ENCODE results near the gene COL6A3. TPM values are rescaled to one million over a fixed set of nuclear protein-coding genes. Genes with fewer than 3 reads are reported as not detected.
"Not testable (repeated sequence)": the region's sequence is repeated elsewhere in the genome, so short reads cannot be mapped to it uniquely, and the experiment has no call there.

Gene COL6A3
- total RNA-seq, 1 donor from 2014 or later = 1,957 TPM

- no peak for DNase-seq (ENCODE audit: low spot score)
Measured at GRCh38 chr2:237319086-237319820, 94.7 kb downstream of the COL6A3 start.

DNA sequence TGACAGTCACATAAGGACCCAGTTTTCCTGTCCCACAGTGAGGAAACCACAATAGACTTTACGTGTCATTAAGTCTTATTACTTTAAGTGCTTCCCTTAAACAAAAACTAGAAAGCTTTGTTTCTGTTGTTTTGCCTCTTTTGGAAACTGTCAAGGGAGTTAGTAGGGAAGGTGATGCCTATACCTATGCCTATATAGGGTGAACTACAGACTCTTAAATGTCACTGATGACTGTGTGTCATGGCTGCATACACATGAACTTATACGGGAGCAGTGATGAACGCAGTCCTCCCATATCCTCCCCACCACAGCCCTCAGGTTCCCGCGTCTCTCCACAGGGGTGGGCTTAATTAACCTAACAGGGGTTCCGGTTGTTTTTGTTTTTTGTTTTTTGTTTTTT, 97.6 kb downstream of the COL6A3 start:
- DNase-seq (ENCODE audit: low spot score) = no peak

DNA sequence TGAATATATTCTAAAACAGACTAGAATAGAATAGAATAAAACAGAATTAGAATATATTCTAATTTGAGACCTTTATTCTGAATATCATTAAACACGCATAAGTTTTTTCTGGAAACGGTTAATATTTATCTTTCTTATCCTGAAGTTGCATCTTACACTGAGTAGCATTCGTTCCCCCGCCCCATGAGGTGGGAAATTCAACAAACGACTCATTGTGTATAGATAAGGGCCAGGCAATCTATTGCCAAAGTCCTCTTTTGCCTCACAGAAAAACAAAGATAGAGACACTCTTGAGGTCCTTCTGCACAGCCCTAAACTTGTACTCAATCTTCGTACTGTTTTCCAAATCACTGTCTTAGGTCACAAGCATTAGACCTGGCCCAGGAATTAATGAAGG, 98.1 kb downstream of the COL6A3 start:
- DNase-seq (ENCODE audit: low spot score) = no peak

- peak; percentile 98 for DNase-seq (ENCODE audit: low spot score)
Measured at GRCh38 chr2:237315170-237315828, 98.7 kb downstream of the COL6A3 start.

DNA sequence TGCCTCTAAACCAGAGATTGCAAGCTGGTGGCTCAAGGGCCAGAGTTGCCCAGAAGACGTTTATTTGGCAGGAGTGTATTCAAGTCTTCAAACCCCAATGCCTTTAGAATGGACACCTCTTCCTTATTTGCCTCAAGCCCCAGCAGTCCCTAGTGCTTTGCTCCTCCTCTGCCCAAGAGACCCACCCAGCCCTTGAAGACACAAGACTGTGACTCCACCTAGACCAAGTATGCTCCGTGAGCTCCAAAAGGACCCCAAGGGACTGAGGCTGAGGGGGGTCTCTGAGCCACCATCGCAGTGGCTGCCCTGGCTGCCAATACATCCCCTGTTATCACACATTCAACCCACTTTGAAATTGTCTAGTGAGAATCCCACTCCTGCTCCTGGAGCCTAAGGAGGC, 99.3 kb downstream of the COL6A3 start:
- no peak for DNase-seq (ENCODE audit: low spot score)

- DNase-seq (ENCODE audit: low spot score) = peak; percentile 80
Measured at GRCh38 chr2:237314198-237314597, 99.8 kb downstream of the COL6A3 start.

GRCh38 chr2:237312021-237312755, 101.8 kb downstream of the COL6A3 start:
- no peak for DNase-seq (ENCODE audit: low spot score)

DNA sequence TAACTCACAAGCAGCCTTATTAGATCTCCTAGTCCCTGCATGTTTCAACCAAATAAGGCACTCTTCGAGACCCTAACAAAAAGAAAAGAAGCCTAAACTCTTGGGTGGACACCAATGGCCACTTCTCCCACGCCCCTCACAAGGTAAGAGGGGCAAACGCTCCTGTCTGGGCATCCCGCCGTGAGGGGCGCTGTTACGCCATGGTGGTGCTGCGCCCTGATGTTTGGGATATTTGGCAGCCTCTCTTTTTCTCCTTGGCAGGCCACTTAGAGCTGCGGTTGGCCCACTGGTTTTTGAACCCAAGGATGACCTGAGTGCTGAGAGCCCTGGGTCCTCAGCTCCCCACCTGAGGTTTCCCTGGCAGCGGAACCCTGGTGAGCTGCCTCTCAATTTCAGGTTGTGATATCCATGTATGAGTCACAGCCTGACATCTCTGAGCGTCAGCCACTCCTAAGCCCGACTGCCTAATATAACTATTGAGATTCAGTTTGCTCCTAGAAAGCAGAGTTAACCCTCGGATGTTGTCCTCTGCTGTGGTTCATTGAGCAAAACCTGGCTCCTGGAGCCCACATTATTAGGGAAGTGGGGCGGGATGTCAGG, 103.3 kb downstream of the COL6A3 start:
- peak; percentile 57 for DNase-seq (ENCODE audit: low spot score)

DNA sequence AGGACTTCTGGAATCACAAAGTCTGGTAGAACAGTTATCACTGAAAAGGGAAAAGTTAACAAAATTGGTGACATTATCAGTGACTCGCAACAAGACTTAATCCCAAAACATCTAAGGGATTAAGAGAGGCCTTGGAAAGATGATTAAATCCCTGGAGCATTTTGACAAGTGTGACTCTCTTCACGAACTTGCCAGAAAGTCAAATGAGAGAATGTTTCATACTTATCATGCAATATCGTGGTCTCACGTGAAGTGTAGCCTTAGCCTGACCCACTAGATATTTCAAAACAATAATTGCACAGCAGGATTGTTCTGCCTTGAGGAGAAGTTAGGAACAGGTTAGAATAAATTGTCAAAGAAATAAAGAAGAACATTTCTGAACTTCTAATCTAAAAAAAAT, 104.5 kb downstream of the COL6A3 start:
- no peak for DNase-seq (ENCODE audit: low spot score)

- no peak for DNase-seq (ENCODE audit: low spot score)
Measured at GRCh38 chr2:237309011-237309410, 105.0 kb downstream of the COL6A3 start.

- no peak for DNase-seq (ENCODE audit: low spot score)
Measured at GRCh38 chr2:237307474-237307873, 106.5 kb downstream of the COL6A3 start.

- DNase-seq (ENCODE audit: low spot score) = no peak
Measured at GRCh38 chr2:237306787-237307170, 107.2 kb downstream of the COL6A3 start.

DNA sequence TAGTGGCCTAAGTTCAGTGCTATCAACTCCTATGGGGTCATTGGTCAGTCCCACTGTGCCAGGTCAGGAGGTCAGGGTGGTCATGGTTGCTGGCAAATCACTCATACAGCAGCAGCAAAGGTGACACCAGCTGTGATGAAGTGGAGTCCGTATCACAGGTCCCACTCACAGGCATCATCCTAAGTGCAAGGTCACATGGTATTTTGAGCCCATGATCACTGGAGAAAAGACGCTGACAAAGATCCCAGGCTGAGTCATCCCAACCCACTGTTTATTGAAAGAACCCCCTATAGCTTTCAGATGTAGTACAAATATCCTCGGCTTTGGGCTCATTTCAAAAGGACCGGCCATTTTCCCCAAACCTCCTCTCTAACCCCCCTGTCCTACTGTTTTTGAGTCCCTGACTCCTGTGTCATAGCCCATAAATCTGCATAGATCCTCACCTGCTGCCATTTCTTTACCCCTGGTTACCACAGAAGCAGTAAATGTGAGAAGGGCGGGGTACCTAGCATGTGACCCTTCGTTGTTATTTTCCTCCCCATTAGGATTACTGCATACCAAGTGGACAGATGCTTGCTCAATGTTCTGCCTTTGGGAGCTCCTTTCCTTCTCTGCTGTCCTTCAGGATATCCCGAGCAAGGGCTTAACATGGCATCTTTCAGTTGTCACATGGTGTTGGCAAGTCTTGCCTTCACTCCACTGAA, 107.7 kb downstream of the COL6A3 start:
- DNase-seq (ENCODE audit: low spot score) = no peak

DNA sequence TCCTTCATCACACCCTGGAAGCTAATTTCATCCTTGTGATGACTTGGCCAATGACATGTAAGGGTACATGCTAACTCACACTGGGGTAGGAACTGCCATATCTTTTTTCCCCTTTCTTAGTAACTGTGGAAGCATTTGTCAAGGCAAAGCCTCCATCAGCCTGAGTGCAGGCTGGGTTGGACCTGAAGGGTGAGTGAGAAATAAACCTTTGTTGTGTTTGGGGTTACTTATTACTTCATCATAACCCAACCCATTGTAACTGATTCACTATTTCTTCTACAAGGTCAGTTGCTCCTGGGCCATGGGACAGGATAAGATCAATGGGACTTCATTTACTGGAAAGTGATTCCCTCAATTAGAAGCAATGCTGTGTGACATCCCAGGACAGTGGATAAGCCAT, 108.4 kb downstream of the COL6A3 start:
- no peak for DNase-seq (ENCODE audit: low spot score)

- DNase-seq (ENCODE audit: low spot score) = no peak
Measured at GRCh38 chr2:237304763-237305514, 109.0 kb downstream of the COL6A3 start.

DNA sequence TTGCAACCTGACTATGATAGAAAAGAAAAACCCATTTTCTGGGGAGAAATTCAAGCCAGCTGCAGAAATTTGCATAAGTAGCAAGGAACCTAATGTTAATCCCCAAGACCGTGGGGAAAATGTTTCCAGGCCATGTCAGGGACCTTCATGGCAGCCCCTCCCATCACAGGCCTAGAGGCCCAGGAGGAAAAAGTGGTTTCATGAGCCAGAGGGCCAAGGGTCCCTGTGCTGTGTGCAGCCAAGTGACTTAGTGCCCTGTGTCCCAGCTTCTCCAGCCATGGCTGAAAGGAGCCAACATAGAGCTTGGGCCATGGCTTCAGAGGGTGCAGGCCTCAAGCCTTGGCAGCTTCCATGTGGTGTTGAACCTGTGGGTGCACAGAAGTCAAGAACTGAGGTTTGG, 110.7 kb downstream of the COL6A3 start:
- not testable (repeated sequence) for DNase-seq (ENCODE audit: low spot score)

- DNase-seq (ENCODE audit: low spot score) = no peak
Measured at GRCh38 chr2:237301595-237301994, 112.4 kb downstream of the COL6A3 start.

DNA sequence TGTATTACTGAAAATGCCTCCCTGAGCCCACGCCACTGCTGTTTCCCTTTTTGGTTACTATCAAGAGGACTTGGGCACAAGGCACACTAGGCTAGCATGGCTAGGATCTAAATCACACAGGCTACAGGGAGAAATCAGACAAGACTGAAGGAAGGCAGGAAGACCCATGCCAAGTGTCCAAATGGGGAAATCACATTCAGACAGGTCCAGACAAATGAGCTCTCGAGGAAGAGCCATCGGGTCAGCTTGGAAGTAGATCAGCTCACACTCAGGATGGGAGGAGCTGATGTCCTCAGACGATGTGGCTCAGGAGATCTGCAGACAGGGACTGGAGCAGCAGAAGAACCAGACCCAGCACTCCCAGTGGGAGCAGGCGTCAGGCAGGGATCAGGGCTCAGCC, 113.2 kb downstream of the COL6A3 start:
- DNase-seq (ENCODE audit: low spot score) = peak; percentile 71

GRCh38 chr2:237299906-237300305, 114.1 kb downstream of the COL6A3 start:
- DNase-seq (ENCODE audit: low spot score) = peak; percentile 98

GRCh38 chr2:237298151-237299118, 115.5 kb downstream of the COL6A3 start:
- DNase-seq (ENCODE audit: low spot score) = peak; percentile 98
